NCI-H1092 treated with DMSO at 0.1 percent for 48 hours (cell line): ENCODE results near the gene GPHB5.
"Not testable (repeated sequence)": the region's sequence is repeated elsewhere in the genome, so short reads cannot be mapped to it uniquely, and the experiment has no call there.

Source experiments
- DNase-seq: peaks from one replicate; lab custom pipeline; 2025; lab: John Stamatoyannopoulos, UW

The GPHB5 gene

DNA sequence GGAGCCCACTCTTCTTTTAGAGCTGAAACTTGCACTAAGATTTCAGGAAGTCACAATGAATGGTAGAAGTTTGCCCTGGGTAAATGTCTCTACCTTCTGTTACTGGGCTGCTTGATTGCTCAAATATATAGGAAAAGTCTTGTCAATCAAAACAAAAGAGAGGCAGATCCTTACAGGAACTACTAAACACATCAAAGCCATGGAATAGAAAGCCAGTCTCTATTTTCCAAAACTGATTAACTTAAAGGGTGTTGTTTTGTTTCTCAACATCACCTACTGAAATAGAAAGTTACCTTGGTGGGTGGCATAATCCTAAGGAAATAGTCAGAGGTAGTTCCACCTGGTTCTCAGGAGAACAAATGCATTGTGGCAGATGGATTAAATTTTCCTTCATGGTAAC, at the start of gene GPHB5:
TSS of gene GPHB5 (minus strand) at position 101 of the 400 bp plus-strand sequence. CDS start 1,086 bp downstream, outside the sequence.
- no peak for DNase-seq

DNA sequence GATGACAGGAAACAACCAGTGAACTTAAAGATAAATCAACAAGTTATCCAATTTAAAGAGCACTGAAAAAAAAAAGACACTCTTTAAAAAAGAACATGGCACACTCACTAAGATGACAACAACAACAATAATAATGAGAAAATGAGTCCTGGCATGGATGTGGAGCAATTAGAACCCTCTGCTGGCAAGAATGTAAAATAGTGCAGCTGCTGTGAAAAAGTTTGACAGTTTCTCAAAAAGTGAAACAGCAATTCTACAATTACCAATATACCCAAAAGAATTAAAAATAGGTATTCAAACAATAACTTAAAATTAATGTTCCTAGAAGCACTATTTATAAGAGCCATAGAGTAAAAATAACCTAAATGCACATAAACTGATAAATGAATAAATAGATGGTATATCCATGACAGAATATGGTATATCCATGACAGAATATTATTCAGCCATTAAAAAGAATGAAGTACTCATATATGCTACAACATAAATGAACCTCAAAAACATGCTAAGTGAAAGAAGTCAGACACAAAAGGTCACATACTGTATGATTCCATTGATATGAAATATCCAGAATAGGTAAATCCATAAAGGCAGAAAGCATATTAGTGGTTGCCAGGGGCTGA, 49.1 kb upstream of the GPHB5 start:
- no peak for DNase-seq

GRCh38 chr14:63362389-63362819, 43.7 kb upstream of the GPHB5 start:
- DNase-seq, result peak; percentile 85

- no peak for DNase-seq
These were observed 43.1 kb upstream of the GPHB5 start for GRCh38 chr14:63361790-63362189.

- DNase-seq, result no peak
These were observed 39.1 kb upstream of the GPHB5 start for GRCh38 chr14:63357841-63358240.

DNA sequence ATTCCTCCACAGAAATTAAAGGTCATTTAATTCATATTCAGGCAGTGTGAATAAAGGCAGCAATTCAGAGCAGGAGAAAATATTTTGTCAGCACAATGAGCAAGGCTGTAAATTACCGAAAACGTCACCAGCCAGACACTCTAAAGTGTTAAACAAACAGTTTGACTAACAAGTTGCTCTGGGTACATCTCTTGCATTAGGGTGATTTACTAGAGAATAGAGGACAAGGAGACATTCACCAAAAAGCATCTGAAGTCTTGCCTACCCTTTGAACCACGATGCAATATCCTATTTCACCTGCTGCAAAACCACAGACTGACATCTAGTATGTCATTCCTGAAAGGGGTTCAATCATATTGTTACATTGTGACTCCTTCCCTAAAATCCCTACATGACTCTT, 27.1 kb upstream of the GPHB5 start:
- peak; percentile 32 for DNase-seq

- DNase-seq, result no peak
These were observed 25.6 kb upstream of the GPHB5 start for GRCh38 chr14:63344336-63344735.

GRCh38 chr14:63343878-63344277, 25.1 kb upstream of the GPHB5 start:
- no peak for DNase-seq

- peak; percentile 60 for DNase-seq
These were observed 23.6 kb upstream of the GPHB5 start for GRCh38 chr14:63342371-63342770.

DNA sequence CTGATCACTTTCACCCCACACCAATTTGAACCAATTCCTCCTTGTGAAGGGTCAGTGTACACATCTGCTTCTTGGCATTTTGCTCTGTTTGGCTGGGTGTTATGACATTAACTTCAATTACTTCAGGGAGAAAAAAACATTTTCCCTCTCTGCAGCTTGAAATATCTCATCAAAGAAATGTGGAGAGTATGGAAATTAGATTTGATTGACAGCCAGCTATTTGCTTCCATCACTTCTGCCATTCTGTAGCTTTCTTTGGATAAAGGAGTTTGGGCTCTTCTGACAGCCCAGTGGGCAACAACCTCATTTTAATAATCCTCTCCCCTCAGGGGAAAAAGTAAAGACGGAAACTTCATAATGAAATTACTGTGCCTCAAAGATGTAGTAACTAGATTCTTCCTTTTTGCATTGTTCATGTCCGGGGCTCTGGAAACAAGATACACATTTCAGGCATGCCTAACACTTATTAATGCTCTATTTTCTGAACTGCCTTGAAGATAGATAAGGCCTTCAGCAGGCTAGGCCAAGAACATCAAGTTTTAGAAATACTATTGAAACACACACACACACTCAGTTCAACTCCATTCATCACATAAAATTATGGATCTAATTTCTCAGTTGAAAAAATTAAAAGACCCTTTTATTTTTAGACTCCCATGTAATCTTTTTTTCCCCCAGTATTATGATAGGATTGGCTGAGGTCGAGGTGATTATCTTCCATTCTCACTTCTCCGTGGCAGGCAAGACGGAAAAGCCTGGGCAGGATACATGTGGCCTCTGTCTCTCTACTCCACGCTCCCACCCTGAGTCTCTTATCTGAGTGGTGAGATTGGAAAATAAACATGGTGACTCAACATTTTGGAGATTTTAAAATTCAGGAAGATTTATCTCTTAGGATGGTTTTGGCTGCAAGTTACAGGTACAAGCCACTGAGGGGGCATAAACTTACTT, 10.3 kb upstream of the GPHB5 start:
- DNase-seq, result no peak

GRCh38 chr14:63326840-63327239, 8.1 kb upstream of the GPHB5 start:
- DNase-seq, result no peak

DNA sequence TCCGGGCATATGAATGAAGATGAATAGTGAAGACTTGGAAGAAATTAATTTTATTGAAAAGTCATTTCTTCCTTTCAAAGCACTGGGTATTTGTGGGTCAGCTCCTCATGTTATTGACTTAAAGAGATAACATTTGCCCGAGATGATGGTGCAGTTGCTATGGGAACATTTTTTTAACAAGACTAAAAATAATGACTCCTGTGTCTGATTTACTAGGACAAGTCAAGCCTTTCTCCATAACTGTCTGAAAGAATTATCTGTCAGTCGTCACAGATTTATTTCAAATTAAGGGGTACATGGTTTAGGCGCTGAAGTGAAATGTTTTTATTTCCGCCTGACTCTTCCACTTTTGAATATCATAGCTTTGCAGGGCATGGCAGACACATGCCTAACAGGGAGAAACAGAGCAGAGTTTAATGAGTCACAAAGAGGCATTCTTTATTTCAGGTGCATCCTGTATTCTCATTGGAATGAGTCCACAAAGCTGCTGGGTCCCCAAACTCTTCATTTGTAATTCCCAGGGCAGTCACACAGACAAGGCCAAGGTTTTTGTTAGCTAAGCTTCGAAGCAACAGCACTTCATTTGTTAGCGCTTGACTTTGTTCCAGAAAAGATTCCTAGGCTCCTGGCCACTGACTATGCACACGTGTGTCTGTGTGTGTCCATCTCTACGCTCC, 4.3 kb upstream of the GPHB5 start:
- no peak for DNase-seq

- DNase-seq, result no peak
These were observed 3.7 kb upstream of the GPHB5 start for GRCh38 chr14:63322472-63322871.

DNA sequence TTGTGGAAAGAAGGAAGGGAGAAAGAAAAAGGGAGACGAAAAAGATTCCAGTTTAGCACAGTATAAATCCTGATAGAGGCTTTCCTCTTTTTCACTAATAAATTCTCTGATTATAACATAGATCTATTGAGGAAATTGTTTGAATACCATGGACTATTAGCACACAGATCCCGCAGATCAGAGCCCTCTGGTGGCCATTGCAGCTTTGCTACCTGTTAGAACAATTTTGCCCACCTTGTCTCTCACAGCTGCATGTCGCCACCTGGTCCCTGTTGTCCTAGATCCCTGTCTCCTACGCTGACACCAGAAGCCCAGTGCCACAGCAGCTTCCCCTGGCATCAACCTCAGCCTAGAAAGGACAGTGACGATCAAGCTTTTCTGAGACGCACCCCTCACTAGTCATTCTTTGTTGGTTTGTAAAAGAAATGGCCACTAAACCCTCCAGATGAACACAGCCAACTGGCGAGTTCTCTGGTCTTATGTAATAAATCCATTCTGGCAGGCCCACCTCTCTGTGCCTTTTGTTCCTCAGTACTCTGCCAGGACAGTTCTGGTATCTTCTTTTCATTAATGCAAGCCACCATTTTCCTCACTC, 9.9 kb downstream of the GPHB5 start:
- DNase-seq, result peak; percentile 59

GRCh38 chr14:63304429-63304828, 14.3 kb downstream of the GPHB5 start:
- DNase-seq, result not testable (repeated sequence)

DNA sequence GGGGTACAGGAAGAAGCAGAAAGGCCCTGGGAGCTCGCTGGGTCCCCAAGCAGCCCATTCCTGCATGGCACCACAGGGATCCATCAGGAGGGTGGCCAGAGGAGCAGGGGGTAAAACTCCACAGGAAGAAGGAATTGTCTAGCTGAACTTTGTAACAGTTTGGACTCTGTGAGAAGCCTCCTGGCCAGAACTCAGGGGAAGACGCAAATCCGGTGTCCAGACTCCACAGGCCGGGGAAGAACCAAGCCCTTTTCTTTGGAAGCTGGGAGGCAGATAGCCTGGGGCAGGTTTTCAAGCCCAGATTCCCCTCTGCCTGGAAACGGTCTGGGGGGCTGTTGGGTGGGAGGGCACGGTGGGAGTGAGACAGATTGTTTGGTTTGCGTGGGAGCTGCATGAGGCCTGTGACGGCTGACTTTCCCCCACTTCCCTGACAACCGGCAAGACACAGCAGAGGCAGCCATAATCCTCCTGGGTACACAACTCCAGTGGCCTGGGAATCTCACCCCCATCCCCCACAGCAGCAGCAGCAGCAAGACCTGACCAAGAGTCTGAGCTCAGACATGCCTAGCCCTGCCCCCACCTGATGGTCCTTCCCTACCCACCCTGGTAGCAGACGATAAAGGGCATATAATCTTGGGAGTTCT, 16.7 kb downstream of the GPHB5 start:
- no peak for DNase-seq

GRCh38 chr14:63300854-63301253, 17.9 kb downstream of the GPHB5 start:
- no peak for DNase-seq

DNA sequence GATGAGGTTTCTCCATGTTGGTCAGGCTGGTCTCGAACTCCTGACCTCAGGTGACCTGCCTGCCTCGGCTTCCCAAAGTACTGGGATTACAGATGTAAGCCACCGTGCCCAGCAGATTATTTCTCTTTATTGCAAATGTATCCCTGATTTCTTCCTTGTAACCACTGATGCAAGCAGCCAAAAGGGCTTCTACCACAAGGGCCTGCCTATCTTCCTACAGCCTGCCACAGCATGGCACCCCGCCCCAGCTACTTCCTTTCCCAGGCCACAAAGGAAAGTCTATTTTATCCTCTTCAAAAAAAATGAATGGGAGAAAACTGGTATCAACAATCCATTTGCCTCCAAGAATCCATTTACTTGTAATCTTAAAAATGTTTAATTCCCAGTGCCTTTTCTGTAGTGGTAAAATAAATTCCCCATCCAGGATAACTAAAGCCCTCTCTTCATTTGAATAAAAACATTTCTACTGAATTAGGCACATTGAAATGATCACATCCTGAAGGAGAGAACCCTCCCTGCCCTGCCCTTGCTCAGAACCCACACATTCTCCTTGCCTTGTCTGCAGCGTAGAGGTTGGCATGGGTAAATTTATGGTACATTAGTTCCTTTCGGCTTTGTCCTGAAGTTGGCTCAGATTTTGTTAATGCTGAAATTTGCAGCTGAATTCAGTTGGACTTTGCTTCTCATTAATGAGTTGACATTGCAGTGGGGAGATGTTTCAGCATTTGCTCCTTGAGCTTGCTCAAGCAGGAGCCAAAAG, 19.2 kb downstream of the GPHB5 start:
- no peak for DNase-seq

GRCh38 chr14:63297372-63298063, 21.2 kb downstream of the GPHB5 start:
- DNase-seq, result no peak

DNA sequence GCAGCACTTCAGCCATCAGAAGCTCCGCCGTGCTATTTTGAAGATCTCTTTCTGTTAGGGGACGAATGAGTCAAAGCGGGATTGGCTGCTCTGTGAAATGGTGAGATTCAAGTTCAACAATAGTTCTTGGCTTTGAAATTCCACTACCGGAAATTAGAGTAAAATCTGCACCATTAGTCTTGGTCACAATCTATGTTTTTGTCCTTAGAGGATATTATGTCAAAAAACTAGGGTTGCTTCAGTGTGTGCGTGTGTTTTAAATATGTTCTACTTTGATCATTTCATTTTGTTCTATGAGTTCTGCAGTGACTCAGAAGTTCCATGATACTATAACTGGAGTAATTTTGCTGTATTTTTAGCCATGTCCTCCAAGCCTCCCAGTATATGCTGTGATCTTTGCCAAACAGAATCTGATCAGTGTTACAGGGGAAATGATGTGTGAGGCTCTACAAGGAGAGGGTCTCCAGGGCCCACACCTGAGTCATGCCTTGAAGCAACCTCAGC, 22.6 kb downstream of the GPHB5 start:
- no peak for DNase-seq
